ENCODE measurements around the gene OXGR1.

OXGR1 gene

DNA sequence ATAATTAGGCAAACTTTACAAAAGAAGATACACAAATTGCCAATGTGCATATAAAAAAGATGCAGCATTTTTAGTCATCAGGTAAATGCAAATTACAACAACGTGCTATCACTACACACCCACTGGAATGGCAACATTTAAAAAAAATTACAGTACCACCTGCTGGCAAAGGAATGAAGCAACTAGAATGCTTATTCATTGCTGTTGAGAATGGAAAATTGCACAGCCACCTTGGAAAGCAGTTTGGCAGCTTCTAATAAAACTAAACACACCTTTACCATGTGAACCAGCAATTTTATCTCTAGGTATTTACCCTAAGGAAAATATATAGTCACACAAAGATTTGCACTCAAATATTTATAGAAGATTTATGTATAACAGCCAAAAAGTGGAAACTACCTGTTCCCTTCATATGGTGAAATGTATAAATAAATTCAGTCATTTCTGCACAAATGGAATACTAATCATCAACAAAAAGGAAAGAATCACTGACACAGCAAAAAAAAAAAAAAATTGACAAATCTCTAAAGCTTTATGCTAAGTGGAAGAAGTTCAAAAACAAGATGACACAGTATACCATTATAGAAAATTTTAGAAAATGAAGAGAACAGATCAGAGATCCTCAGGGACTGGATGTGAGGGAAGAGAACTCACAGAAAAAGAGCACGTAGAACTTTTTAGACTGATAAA is 30.3 kb downstream of the OXGR1 start:
- no peak for DNase-seq (ENCODE audit: low read depth)

DNA sequence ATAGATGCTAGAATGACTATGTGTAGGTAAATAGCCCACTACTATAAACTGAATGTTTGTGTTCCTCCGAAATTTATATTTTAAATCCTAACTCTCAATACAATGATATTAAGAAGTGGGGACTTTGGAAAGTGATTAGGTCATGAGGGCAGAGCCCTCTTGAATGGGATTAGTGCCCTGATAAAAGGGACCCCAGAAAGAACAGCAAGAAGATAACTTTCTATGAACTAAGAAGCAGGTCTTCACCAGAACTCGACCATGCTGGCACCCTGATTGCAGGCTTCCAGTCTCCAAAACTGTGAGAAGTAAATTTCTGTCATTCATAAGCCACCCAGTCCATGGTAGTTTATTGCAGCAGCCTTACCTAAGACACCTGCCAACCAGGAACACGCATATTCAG is 33.9 kb downstream of the OXGR1 start:
- DNase-seq (ENCODE audit: low read depth): no peak

DNA sequence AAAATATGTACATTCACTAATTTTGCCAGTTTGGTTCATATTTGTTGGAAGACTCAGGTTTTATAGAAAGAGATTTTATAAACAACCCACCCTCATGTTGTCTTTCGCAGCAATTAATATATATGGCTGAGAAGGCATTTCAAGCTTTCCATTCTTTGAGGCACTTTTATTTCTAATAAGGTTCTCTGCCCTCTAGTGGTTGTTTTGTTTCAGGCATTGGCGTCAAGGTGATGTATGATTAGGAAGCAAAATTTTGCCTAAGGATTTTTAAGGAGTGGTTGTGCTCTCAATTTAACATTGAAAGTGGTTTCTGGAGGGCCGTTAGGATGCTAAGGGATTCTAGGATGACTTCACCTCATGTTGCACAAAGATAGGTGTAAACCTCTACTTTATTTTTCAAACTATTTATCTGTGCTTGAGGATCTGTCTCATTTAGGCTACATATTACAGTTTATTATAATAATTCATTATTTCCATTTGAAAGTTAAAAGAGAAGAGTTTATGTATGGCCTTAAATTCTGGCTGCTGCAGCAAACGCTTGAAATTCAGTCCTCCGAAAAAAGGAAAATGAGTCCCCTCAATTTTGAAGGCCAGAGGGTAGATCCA is 35.9 kb downstream of the OXGR1 start:
- no peak for DNase-seq (ENCODE audit: low read depth)

DNA sequence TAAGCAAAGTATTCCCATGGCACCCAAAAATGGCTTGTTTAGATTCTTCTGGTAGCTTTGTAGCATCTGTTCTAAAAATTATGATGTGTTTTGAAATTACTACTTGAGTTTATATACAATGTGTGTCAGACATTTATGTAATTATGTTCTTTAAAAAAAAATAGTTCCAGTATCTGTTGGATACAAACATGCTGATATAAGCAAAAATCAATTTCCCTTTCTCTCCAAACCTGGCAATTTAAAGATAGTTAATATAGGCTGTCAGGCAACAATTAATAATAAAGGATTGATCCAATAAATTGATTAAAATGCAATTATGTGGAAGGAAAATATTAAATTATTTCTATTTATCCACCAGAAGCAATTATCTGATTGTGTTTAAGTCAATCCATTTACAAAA is 41.7 kb downstream of the OXGR1 start:
- no peak for DNase-seq (ENCODE audit: low read depth)

DNA sequence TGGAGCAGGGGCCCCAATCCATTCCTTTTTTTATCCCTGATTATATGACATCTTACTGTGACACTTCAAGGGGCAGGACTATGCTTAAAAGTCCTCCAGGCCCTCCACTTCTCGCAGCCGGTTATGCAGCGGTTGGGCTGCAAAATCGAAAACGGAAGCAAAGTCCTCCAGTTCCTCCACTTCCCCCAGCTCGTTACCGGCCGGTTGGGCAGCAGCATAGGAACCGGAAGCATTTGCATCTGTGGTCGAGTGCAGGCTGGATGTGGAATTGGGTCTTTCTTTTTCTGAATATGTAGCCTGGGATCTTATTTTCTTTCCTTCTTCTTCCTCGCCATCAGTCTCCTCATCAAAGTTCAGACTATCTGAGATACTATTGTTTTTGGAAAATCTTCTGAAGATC is 46.1 kb downstream of the OXGR1 start:
- DNase-seq (ENCODE audit: low read depth): no peak

DNA sequence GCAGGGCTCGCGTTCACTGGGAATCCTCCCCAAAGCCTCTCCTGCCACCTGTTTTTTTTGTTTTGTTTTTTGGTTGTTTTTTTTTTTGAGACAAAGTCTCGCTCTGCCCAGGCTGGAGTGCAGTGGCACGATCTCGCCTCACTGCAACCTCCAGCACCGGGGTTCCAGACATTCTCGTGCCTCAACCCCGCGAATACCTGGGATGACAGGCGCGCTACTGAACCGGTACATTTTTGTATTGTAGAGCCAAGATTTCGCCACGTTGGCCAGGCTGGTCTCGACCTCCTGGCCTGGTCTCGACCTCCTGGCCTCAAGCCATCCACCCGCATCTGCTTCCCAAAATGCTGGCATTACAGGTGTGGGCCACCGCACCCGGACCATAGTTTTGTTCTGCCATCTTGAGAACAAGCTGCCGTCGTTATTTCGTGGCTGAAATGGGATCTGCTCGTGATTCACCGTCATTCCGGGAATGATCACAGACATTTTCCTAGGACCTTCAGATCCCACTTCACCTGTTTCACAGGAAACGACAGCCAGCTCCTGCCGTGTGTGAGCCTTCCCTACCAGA is 46.8 kb downstream of the OXGR1 start:
- DNase-seq (ENCODE audit: low read depth): no peak

DNA sequence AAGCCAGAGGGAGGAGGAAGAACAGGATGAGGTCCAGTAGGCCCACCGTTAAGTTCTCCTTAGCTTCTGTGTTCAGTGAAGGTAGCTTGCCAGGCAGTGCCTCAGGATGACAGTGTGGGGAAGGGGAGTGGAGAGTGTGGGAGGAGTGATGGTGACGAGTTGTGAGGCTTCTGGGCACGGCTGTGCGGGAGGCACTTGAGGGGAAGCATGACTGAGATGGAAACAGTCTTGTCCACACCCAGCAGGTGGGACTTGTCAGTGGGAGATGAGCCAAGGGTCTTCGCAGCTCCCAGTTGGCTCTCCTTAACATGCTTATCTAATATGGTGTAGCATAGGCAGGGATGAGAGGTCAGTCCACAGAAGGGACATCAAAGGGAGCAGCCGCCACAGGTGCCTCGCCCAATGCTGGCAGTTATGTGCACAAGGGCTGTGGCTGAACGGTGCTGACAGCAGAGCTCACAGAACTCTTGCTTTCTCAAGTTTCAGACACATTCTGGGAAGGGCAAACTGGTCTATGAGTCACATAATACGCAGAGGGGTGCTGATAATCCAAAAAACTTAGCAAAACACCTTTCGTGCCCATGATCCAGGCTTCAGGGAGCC is 47.5 kb downstream of the OXGR1 start:
- no peak for DNase-seq (ENCODE audit: low read depth)

DNA sequence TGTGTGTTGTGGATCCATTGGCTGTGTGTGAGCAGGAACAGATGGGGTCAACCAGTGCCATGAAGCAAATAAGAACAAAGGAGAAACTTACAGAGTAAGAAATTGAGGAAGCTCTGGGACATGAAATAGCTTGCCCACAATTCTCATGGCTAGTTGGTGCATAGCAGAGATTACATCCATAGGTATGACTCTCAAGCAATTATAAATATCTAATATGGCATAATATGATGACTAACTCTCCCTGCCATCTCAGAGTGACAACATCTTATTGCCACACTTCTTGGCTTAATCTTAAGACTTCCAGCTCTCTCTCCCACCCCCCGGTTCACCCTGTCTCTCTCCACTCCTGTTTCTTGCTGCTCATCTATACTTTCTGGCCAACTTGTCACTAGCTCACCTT is 53.3 kb downstream of the OXGR1 start:
- DNase-seq (ENCODE audit: low read depth): no peak

DNA sequence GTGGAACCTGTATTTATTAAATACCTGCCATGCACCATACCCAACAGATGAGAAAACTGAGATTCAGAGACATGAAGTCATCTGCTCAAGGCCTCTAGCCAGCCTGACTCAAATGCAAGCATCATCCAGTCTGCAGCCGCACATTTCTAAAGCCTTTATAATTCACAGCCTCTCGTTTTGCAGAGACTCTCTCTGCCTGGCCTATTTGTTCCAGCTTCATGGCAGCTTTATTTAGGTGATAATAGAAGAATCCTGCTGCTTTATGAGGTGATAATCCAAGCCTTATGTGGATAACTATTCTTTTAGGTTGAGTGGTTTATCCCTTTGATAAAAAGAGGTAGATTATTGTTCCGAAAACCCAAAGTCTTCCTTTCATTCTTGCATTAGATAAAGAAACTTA is 58.4 kb downstream of the OXGR1 start:
- no peak for DNase-seq (ENCODE audit: low read depth)
